Glutamatergic neuron (in vitro differentiated cells): ENCODE data around the gene TSHR. TPM values are rescaled to one million over a fixed set of nuclear protein-coding genes. Genes with fewer than 3 reads are reported as not detected.

Experiments used
- DNase-seq: peaks from one replicate; pipeline ENCODE4 v3.0.0; 2022
- H3K27ac Mint-ChIP-seq: one replicate; pipeline ENCODE4 v1.8.0; 2020; ENCODE audit warnings: mild to moderate bottlenecking, mixed read lengths, inconsistent platforms; ENCODE audit not compliant: unreplicated experiment
- H3K27me3 Mint-ChIP-seq: one replicate; pipeline ENCODE4 v1.8.0; 2020; ENCODE audit warnings: mild to moderate bottlenecking, moderate library complexity, mixed read lengths, inconsistent platforms; ENCODE audit not compliant: unreplicated experiment
- H3K36me3 Mint-ChIP-seq: one replicate; pipeline ENCODE4 v1.8.0; 2020; ENCODE audit warnings: mild to moderate bottlenecking, mixed read lengths, inconsistent platforms; ENCODE audit not compliant: unreplicated experiment
- H3K4me1 Mint-ChIP-seq: one replicate; pipeline ENCODE4 v1.8.0; 2020; ENCODE audit warnings: mild to moderate bottlenecking, low read depth, mixed read lengths, inconsistent platforms; ENCODE audit not compliant: unreplicated experiment
- H3K4me3 Mint-ChIP-seq: one replicate; pipeline ENCODE4 v1.8.0; 2020; ENCODE audit warnings: mild to moderate bottlenecking, mixed read lengths, inconsistent platforms; ENCODE audit not compliant: unreplicated experiment
- H3K9me3 Mint-ChIP-seq: one replicate; pipeline ENCODE4 v1.8.0; 2020; ENCODE audit warnings: mild to moderate bottlenecking, moderate library complexity, mixed read lengths, inconsistent platforms; ENCODE audit not compliant: unreplicated experiment
- CTCF ChIP-seq: fragments of 200-600 bp; sonication (generic); IDR thresholded peaks from one replicate; pipeline ENCODE4 v1.5.0; 2021; ENCODE audit not compliant: partially characterized antibody, unreplicated experiment
- total RNA-seq: library from RNA; stranded (reverse); fragmentation: NEBNext Ultra II Directional; extraction: Animal tissue kit (Norgen Biotek cat#: 25700); gene quantifications from one replicate; pipeline ENCODE4 v1.2.1, GENCODE V29; 2021; ENCODE audit not compliant: unreplicated experiment

The TSHR gene
- total RNA-seq, 1 donor from 2014 or later: 0.74 TPM

- no peaks in the 10 kb centered on the region for H3K4me1 Mint-ChIP-seq
- DNase-seq: no peak
- H3K27ac Mint-ChIP-seq: no peak overlapping the region
- H3K27me3 Mint-ChIP-seq: no peaks in the 10 kb centered on the region
- H3K9me3 Mint-ChIP-seq: no peaks in the 10 kb centered on the region
- TF ChIP-seq CTCF: no peak
- H3K4me3 Mint-ChIP-seq: no peak overlapping the region
- no peaks in the 10 kb centered on the region for H3K36me3 Mint-ChIP-seq
Observed at GRCh38 chr14:81153187-81153586, 197.8 kb downstream of the TSHR start.

GRCh38 chr14:81157431-81157830 lies 202.0 kb downstream of the TSHR start:
- TF ChIP-seq CTCF: no peak
- Mint-ChIP-seq H3K4me3 (no peak overlapping the region), H3K27me3 (no peaks in the 10 kb centered on the region), H3K36me3 (no peaks in the 10 kb centered on the region), H3K4me1 (no peaks in the 10 kb centered on the region), H3K9me3 (no peaks in the 10 kb centered on the region), H3K27ac (no peak overlapping the region)
- no peak for DNase-seq

GRCh38 chr14:81161088-81161487 lies 205.7 kb downstream of the TSHR start:
- Mint-ChIP-seq H3K4me1 (no peaks in the 10 kb centered on the region), H3K27me3 (no peaks in the 10 kb centered on the region), H3K4me3 (no peak overlapping the region), H3K9me3 (no peaks in the 10 kb centered on the region), H3K27ac (no peak overlapping the region), H3K36me3 (no peaks in the 10 kb centered on the region)
- no peak for DNase-seq
- TF ChIP-seq CTCF: no peak

GRCh38 chr14:81161749-81162148 lies 206.3 kb downstream of the TSHR start:
- Mint-ChIP-seq H3K27ac (no peak overlapping the region), H3K9me3 (no peaks in the 10 kb centered on the region), H3K4me3 (no peak overlapping the region), H3K4me1 (no peaks in the 10 kb centered on the region), H3K27me3 (no peaks in the 10 kb centered on the region), H3K36me3 (no peaks in the 10 kb centered on the region)
- no peak for DNase-seq
- TF ChIP-seq CTCF: no peak

- Mint-ChIP-seq H3K4me3 (no peak overlapping the region), H3K4me1 (no peaks in the 10 kb centered on the region), H3K27me3 (no peaks in the 10 kb centered on the region), H3K27ac (no peak overlapping the region), H3K36me3 (no peaks in the 10 kb centered on the region), H3K9me3 (no peaks in the 10 kb centered on the region)
- DNase-seq: no peak
- TF ChIP-seq CTCF: no peak
Observed at GRCh38 chr14:81162941-81163340, 207.5 kb downstream of the TSHR start.
